ENCODE measurements around the gene DMD.
"Not testable (repeated sequence)": the region's sequence is repeated elsewhere in the genome, so short reads cannot be mapped to it uniquely, and the experiment has no call there.

Gene DMD

DNA sequence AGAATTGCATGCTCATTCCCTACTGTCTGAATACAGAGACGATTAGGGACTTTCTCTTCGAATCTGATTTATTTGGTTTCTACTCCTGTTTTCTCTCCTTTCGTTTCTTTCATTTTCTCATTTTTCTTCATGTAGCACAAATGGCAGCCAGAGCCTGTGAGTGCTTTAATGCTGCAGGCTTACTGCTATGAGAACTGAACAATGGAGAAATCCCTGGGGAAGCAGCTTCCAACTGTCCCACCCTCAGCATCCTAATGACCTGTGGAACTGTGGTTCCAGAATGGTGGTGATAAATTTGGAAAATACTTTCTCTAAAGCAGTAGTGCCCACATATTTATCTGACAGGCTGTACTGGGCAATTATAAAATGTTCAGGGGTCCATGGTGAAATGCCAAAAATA lies 930.4 kb downstream of the DMD start:
- DNase-seq (ENCODE audit: low read depth): no peak
- TF ChIP-seq, protein P1, sequence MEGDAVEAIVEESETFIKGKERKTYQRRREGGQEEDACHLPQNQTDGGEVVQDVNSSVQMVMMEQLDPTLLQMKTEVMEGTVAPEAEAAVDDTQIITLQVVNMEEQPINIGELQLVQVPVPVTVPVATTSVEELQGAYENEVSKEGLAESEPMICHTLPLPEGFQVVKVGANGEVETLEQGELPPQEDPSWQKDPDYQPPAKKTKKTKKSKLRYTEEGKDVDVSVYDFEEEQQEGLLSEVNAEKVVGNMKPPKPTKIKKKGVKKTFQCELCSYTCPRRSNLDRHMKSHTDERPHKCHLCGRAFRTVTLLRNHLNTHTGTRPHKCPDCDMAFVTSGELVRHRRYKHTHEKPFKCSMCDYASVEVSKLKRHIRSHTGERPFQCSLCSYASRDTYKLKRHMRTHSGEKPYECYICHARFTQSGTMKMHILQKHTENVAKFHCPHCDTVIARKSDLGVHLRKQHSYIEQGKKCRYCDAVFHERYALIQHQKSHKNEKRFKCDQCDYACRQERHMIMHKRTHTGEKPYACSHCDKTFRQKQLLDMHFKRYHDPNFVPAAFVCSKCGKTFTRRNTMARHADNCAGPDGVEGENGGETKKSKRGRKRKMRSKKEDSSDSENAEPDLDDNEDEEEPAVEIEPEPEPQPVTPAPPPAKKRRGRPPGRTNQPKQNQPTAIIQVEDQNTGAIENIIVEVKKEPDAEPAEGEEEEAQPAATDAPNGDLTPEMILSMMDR (IDR thresholded peaks at IDR 0.05; ENCODE audit: insufficient read depth, low read depth, low read length, missing control alignments): no peak
- no peak overlapping the region for H3K4me3 ChIP-seq (ENCODE audit: low read depth, low read length)

DNA sequence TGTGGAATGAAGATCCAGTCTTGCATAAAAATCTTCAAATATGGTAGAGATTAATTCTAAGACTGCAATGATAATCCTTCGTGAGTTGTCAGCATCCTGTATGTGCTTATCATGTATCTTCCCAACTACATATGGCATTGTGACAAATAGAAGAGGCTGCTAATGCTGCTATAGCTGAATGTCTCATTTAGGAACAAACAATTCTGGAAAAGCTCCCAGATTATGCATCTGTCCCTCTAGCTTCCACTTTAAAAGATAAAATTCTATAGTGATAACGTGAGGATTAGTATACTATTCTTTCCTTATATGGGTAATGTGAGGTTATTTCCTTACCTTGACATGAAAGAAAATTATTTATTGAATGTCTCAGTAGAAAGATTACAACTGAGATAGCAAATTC lies 930.9 kb downstream of the DMD start:
- TF ChIP-seq, protein P1 (IDR thresholded peaks at IDR 0.05; ENCODE audit: insufficient read depth, low read depth, low read length, missing control alignments): no peak
- H3K4me3 ChIP-seq (ENCODE audit: low read depth, low read length): no peak overlapping the region
- DNase-seq (ENCODE audit: low read depth): no peak

DNA sequence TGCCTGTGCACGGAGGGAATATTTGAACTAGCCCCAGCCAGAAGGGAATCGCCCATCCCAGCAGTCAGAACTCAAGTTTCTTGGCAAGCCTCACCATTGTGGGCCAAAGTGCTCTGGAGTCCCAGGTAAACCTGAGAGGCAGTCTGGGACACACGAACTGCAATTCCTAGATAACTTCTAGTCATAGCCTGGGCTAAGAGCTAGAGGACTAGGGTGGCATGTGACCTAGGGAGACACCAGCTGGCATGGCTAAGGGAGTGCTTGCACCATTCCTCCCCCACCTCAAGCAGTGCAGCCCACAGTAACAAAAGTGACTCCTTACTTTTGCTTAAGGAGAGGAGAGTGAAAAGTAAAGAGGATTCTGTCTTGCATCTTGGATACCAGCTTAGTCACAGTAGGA lies 935.2 kb downstream of the DMD start:
- TF ChIP-seq, protein P1 (IDR thresholded peaks at IDR 0.05; ENCODE audit: insufficient read depth, low read depth, low read length, missing control alignments): no peak
- no peak overlapping the region for H3K4me3 ChIP-seq (ENCODE audit: low read depth, low read length)
- no peak for DNase-seq (ENCODE audit: low read depth)

DNA sequence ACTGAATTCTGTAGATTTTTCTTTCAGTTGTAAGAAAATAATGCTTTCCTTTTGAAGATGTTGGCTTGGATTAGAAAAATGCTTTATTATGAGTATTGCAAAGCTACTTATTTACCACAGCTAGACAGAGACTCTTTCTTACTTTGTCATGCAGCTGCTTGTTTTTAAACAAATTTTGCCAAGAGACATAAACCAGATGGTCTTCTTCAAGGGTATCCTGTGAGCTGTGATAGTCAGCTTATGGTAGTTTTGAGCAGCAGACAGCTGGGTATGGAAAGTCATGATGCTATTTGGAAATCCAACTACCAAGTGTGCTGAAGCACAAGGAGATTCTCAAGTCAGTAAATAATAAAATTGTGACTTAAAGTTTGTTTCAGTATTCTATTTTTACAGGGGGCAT lies 941.5 kb downstream of the DMD start:
- TF ChIP-seq, protein P1 (IDR thresholded peaks at IDR 0.05; ENCODE audit: insufficient read depth, low read depth, low read length, missing control alignments): no peak
- no peak overlapping the region for H3K4me3 ChIP-seq (ENCODE audit: low read depth, low read length)
- DNase-seq (ENCODE audit: low read depth): no peak

DNA sequence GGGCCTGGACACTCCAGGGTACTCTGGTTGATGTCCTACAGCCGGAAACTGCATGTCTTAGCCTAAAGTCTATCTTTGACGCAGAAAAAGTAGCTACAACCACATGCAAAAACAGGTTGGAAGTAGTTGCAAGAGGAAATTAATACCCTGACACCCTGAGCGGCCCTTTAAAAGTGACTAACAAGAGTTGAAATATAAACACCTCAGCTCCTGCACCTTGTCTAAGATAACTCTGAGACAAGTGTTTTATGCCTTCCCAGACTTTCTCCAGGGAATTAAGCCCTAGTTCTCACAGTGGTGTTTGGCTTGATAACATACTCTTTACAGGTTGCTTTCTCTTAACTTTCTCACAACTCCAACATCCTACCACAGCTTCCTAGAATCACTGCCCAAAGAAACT lies 943.1 kb downstream of the DMD start:
- TF ChIP-seq, protein P1 (IDR thresholded peaks at IDR 0.05; ENCODE audit: insufficient read depth, low read depth, low read length, missing control alignments): no peak
- no peak overlapping the region for H3K4me3 ChIP-seq (ENCODE audit: low read depth, low read length)
- DNase-seq (ENCODE audit: low read depth): no peak

DNA sequence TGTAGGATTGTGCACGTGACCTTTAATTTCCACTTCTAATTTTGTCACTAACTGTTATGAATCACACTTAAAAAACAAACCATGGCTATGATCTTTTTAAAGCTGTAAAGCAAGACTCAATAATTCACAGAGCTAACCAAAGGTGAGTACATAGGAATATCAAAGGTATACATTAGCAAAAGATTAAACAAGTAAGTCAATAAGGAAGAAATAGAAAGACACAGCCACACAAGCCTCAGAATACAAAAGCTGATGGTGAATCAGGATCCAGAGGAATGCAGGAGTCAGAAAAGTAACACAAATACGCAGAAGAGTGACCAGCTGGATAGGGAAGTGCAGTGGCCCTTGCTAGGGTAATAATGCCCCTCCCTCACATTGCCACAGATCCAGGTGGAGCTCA lies 943.6 kb downstream of the DMD start:
- TF ChIP-seq, protein P1 (IDR thresholded peaks at IDR 0.05; ENCODE audit: insufficient read depth, low read depth, low read length, missing control alignments): no peak
- no peak overlapping the region for H3K4me3 ChIP-seq (ENCODE audit: low read depth, low read length)
- no peak for DNase-seq (ENCODE audit: low read depth)

DNA sequence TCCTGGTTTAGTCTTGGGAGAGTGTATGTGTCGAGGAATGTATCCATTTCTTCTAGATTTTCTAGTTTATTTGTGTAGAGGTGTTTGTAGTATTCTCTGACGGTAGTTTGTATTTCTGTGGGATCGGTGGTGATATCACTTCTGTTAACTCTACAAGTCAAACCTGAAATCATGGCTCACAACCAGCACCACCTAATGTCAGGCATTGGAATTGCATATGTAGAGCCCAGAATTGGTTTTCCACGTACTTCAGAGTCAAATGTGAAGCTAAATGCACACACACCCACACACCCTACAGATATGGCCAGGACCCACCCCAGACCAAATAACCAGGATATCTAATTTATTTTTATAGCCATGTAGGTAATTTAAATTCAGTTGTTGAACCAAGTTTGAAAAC lies 964.7 kb downstream of the DMD start:
- TF ChIP-seq, protein P1 (IDR thresholded peaks at IDR 0.05; ENCODE audit: insufficient read depth, low read depth, low read length, missing control alignments): peak; percentile 23
- not testable (repeated sequence) for H3K4me3 ChIP-seq (ENCODE audit: low read depth, low read length)
- peak; percentile 9 for DNase-seq (ENCODE audit: low read depth)
